ENCODE data around the gene TMEM250.

The TMEM250 gene

DNA sequence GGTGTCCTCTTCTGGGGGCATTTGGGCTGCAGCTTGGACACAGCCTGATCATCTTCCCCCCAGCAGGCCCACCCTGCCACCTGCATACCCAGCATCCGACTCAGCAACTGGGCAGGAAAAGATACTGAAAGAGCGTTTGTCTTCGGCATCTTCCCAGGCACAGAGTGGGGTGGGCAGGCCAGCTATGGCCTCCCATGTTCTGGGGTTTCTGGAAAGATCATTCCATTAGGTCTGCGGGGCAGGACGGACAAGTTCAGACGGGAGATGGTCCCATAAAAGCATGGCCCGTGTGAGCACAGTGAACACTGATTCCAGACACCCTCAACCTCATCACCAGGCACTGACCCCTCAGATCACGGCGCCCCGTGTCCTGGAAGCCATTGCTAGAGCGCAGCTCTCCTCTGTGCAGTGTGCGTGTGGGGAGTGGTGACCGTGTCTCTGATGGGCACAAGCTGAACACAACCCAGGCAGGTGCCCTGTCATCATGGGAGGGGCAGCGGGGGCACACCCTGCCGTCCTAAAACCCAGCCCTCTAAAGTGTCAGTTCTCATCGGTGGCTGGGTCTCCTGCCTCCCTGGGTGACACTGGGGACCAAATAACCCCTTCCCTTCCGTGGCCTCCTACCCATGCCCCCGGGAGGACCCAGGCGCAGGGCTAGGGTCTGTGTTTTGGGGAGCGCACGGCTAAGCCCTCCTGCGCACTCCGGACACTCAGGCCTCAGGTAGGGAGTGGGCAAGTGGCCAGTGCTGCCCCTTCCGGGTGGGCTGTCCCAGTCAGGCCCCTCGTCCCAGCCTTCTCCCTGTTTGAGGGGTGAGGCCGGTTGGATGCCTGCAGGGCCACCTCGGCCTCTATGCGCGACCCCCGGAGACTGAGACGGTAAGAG lies 13.2 kb upstream of the TMEM250 start:
- no peak for DNase-seq

DNA sequence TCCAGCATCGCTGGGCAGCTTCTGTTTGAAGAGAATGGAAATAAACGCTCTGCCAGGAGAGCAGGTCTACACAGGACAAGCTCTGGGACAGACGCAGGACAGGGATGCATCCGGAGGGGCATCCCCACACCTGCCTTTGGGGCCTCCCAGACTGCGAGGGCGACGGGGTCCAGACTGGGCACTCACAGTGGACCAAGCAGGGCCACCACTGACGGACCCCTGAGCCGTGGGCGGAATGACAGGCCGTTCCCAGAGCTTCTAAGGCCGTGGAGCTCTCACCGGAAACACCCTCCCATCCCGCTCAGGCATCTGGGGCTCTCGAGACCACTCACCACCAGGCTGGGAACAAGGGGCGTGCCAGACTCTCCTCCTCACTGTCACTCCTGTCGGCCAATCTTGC lies 10.5 kb upstream of the TMEM250 start:
- DNase-seq, result no peak

DNA sequence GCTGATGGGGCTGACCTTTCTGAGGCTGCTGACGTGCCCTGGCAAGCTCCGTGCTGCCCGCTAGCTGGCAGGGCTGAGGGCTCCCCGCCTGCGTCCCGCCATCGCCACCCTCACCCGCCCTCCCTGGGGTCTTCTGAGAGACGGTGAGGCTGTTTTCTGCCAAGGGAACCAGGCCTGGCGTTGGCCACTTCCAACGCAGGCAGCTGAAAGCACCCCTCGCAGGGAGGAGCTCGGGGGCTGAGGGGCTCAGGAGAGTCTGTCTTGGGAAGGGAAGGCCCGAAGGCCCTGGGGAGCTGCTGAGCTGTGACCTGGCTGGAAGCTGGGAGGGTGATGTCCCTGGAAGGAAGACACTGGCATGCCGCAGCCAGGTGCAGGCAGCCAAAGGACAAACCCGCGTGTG lies 9.8 kb upstream of the TMEM250 start:
- no peak for DNase-seq

DNA sequence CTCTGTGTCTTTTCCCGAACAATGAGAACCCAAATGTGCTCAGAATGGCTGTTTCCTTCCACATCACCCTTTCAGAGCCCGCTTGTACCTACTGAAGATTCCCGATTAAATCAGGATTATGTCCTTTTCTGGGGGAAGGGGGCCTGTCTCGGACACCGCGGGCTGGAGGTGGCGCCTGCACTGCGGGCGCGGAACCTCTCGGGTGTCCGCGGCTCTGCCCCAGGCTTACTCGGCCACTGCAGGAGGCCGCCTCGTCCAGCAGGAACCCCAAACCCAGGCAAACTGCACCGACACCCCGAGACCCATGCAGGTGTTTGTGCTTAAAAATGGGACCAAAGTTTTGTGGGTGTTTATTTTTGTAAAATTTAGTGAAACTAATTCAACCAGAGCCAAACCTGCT lies 8.6 kb upstream of the TMEM250 start:
- no peak for DNase-seq

DNA sequence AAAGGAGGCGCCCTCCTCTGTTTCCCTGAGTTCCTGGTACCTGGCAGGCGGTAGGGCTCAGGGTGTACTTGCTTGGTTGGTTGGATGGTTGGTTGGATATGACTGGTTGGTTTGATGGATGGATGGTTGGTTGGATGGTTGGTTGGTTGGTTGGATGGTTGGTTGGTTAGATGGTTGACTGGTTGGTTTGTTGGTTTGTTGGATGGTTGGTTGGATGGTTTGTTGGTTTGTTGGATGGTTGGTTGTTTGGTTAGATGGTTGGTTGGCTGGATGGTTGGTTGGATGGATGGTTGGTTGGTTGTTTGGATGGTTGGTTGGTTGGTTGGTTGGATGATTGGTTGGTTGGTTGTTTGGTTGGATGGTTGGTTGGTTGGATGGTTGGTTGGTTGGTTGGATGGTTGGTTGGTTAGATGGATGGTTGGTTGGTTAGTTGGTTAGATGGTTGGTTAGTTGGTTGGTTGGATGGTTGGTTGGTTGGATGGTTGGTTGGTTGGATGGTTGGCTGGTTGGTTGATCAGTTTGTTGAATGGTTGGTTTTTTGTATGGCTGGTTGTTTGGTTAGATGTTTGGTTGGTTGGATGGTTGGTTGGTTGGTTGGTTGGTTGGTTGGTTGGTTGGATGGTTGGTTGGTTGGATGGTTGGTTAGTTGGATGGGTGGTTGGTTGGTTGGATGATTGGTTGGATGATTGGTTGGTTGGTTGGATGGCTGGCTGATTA lies 6.5 kb upstream of the TMEM250 start:
- DNase-seq, result no peak

DNA sequence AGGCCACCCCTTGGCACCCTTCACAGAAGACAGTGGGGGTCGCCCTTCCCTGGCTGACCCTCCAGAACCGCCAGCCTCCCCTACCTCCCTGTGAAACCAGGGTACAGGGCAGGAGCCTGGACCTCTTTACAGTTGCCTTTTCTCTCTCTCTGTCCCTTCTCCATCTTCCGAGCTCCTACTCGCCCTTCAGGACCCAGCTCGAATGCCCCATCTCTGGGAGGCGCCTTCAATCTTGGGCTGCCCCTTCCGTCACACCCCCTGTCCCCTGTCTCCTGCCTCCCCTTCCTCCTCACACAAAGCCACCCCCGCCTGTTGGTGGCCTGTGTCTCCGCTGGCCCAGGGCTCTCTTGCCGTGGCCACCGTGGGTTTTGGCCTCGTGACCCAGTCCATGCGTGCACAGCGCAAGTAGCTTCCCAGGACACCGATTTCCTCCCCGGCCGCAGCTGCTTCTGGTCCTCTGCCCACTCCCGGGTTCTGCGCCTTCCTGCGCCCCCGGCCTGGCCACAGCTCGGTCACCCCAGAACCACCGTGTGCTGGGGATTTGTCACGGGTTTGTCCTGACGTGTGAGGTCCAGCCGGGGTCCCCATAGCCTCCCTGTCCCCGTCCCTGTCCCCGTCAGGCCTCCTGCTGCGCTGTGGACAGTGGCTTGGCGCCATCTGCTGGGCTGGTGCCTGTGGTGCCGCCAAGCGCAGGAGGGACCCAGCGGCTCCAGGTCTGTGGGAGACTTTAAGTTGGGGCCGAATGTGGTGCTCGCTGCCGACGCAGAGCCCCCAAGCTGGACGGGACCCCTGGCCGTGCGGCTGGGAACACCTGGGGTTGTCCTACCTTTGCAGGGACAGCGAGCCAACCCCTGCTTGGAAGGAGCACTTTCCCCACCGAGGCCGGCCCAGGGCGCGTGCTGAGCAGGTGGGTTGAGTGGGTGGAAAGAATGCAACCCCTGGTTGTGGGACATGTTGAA lies 4.0 kb upstream of the TMEM250 start:
- DNase-seq, result peak; percentile 83 to 90 (median 88)

DNA sequence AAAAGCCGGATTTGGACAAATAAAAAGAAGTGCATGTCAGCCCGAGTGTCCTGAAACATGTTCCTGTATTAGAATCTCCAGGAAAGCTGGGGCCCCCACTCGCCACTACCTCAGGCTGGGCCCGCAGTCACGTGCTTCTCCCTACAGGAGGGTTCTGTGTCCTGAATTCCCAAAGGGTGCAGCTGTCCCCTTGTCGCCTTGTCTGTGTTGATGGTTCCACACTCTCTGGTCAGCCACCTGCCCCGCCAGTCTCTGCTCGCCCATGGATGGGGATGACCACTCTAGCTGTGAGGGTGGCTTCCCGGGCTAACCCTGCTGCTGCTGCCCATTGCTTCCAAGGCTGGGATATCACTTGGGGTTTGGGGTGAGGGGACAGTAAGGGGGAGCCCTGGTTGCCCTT lies 3.1 kb upstream of the TMEM250 start:
- DNase-seq, result no peak

DNA sequence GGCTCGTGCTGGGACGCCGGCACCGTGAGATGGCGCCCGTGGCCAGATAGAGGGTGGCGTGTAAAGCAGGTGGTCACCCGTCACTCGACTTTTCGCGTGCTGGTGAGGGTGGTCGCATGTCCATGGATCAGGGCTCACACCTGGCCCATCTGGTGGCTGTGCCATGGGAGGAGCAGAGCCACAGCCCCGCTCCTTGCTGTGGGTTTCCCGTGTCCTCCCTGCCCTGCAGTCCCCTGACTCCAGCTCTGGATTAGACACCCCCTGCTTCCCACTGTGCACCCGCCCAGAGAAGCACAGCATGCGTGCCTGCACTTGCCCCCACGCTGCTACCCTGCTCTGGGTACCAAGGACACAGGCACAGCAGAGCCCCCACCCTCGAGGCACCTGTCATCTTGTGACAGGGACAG lies 1.8 kb upstream of the TMEM250 start:
- DNase-seq, result no peak

DNA sequence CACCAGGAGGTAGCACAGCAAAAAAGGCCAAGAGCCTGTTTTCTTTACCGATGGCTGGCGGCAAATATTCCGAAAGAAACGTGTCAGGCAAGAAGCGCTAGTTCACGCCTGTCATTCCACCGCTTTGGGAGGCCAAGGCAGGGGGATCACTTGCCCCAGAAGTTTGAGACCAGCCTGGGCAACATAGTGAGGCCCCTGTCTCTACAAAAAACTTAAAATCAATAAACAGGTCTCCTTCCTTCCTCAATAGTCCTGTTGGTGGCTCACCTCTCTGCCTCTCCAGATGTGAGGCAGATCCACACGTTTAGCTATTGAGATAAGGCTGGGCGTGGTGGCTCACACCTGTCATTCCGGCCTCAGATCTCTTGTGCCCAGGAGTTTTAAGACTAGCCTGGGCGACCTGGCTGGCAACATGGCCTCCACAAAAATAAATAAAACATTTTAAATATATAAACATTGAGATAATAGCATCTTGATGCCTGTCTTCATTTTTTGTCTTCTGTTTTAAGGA lies 1.3 kb upstream of the TMEM250 start:
- no peak for DNase-seq

DNA sequence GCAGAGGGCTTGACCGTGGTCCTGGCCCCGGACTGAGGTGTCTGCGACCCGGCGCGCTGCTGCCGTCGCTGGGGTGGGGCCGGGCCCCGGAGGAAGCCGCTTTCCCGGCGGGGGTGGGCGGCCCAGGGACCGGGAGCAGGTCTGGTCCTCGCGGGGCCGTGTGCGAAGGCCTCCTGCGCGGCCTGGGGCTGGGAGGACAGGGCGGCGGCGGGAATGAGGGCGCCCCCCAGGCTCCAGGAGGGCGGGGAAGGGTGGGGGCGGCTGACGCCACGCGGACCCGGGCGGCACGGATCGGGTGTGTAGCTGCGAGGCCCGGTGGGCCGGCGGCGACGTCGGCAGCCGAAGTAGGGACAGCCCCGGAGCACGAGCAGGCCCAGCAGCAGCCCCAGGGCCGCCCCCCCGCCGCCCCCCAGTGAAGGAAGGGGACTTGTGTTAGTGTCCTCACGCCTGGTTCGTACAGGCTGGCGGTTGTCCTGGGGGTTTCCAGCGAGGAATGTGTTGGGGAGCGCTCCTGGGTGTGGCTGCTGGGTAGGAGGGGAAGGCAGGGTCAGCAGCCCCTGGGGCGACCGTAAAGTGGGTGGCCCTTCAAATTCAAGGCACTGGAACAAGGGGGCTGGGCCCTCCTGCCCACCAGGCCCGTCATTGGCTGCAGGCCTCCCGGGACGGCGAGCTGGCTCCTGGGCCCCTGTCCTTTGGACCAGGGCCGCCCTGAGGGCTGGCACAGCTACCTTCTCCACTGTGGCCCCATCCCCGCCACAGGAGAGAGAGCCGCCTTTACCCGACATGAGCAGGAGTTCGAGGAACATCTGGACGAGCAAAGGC lies 597 bp upstream of the TMEM250 start:
- DNase-seq, result peak; percentile 39 to 76 (median 56)

DNA sequence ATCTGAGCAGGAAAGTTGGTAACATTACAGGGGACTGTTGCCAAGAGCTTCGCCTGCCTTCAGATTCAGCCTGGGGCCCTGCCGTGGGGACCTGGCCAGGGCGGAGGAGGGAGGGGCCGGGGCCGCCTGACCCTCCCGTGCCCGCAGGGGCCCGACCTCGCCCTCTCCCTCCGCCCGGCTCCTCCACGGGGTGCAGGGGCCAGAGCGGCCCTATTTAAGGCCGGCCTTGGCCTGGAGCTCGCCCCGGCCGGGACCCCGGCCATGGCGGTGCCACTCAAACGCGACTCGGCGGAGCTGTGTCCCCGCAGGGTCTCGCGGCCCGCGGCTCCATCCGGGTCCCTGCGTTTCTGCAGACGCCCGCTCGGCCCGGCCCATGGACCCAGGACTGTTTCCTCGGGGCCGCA lies 757 bp downstream of the TMEM250 start:
- no peak for DNase-seq

DNA sequence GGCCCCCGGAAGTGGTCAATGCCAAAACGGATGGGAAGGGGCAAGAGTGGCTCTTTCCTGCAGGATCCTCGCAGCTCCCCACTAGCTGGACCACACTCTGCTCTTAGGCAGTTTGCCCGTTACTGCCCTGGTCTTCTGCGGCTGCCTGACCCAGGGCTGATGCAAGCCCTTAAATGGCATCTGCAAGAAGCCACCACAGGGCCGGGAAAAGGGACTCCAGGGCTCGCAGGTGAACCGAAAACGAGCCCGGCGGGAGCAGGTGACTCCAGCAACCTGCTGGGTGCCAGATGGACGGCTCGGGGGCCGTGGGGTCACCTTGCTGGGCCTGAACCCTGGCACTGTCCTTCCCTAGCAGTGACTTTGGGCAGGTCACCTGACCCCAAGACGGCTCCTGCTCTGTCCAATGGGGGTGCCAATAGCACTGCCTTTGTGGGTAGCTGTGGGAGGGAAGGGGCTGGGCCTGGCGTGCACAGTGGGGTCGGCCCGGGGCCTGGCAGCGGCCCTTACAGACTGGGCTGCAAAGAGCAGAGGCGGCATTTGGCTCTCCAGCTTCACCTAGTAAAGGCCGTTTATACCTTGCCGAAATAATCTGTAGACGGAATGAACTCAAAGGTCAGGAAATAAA lies 1.3 kb downstream of the TMEM250 start:
- peak; percentile 44 to 58 (median 49) for DNase-seq

DNA sequence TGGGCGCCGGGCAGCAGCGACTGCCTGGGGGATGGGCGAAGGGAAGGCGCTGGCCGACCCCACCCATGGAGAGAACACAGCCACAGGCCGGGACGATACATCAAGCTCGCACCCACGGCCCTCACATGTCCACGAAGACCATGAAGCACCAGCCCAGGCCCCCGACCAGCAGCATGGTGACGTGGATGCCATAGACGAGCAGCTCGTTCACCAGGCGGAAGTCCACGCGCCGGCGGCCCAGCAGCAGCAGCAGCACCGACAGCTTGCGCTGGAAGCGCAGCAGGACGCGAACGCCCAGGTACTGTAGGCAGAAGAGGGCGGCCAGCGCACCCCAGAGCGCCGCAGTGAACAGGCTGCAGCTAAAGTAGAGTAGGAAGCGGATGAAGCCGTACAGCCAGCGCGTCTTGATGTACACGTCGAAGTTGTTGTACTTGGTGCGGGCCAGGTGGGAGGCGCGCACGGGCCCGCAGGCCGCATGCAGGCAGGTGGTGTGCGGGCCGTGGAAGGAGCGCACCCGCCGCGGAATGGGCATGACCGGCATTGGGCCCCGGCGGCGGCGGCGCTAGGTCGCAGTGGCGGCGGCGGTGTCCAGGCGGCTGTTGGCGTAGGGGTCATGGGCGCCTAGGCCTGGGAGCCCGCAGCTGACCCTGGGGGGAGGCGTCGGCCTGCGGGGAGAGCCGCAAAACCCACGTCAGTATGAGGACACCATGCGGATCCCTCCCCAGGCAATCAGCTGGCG lies 2.1 kb downstream of the TMEM250 start:
- no peak for DNase-seq

DNA sequence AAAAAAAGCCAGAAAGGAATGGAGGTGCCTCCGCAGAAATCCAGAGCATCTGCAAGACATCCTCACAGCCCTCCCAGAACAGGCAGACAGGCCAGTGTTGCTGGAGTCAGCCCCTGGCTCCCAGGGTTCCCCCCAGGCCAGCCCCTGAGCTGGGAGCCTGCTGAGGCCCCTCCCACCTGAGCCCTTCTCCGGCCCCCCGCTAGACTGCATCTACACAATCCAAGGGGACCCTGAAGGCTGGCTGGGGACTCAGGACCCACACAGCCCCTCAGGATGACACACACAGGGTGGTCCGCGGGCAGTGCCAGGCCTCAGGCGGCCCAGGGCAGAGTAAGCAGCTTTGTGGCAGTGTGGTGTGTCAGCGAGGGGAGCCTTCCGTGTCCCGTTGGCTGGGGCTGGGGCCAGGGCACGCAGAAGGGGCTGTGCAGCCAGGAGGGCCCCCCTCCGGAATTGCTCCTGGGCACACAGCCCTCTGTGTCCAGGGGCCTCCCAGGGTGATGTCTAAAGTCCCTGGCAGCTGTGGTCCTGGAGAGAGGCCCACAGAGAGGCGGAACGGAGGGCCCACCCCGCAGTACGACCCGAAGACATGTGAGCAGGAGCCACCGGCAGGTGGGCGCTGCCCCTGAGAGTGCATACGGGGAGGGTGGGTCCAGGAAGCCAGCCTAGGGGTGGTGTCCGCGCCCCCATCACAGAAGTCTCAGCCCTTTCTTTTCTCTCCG lies 2.9 kb downstream of the TMEM250 start:
- no peak for DNase-seq

DNA sequence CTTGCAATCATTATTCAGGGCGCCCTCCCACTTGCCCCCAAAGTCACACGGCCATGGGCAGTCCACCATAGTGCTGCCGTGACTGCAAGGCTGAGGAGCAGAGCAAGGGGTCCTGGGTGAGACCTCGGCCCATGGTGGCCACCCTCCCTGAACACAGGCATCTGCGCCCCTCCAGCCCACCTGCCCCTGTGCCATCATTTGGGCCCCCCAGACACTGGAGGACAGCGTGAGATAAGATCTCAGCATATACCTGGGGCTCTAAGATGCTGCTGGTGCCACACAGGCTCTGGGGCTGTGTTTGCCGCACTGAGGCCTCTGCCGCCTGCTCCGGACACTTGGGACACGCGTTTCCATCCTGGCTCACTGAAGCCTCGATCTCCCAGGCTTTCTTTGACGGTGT lies 3.5 kb downstream of the TMEM250 start:
- DNase-seq, result no peak

DNA sequence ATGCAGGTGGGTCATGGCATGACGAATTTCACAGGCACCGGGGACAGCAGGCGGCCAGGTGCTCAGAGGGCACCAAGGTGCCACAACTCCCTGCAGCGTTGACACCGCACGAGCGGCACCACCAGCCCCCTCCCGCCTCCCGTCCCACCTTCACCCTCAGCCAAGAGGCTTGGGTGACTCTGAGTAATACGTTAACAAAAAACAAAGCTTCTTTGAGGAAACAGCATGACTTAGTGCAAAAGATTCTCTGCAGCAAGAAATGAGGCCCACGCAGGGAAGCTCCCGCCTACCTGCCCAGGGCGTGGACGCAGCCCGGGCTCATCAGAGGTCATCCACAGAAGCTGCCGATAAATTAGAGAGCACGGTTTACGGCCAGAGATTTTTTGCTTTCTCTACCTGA lies 4.1 kb downstream of the TMEM250 start:
- no peak for DNase-seq

DNA sequence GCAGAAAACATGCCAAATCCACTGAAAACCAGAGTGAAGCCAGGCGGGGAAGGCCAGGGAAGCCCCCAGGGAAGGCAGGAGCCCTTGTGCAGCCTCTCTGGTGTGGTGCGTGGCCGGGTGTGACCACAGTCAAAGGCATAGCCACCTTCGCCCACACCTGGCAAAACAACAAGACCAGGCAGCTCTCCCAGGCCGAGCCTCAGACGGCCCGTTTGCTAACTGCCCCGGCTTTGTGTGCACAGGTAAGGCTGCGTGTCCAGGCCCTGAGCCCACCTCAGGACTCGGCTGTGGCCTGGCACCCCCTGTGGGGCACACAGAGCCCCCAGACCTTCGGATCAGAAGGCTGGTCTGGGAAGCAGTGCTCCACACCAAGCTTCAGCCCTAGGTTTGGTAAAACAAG lies 6.1 kb downstream of the TMEM250 start:
- no peak for DNase-seq

DNA sequence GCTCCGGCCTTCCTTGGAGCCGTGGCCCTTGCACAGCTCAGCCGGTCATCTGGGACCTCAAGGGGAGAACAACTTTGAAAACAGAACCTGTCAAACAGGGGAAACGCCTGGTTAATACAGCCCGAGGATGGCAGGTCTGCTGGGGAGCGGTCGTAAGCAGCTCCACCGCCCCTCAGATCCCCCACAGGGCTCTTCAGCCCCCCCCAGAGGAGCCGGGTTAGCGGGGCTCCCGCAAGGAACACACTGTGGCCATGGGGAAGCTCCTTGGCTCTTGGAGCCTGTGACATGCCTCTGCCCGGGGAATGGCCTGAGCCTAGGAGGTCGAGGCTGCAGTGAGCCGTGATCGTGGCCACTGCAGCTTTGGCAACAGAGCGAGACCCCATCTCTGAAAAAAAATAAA lies 6.8 kb downstream of the TMEM250 start:
- no peak for DNase-seq

DNA sequence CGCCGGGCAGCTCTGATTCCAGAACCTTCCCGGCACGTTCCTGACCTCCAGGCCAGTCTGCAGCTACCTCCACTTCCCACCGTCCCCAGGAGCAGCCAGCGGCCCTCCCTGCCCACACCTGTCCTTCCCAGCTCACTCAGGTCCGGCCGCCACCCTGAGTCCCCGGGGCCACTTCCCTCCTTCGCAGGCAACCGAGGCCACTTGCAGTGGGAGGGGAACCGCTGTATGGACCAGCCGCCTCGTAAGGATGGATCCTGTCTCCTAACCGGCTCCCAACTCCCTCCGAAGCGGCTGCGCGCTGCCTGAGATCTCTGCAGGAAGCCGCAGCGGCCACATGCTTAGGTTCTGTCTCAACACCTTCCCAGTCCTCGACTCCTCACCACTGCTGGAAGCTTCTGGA lies 7.5 kb downstream of the TMEM250 start:
- DNase-seq, result no peak
